NB4 (cell line): Measurements from ENCODE around the gene LYSMD1.
"Not testable (repeated sequence)": the region's sequence is repeated elsewhere in the genome, so short reads cannot be mapped to it uniquely, and the experiment has no call there.

Experiments
- DNase-seq: peaks from one replicate; pipeline ENCODE4 v3.0.0; 2010; ENCODE audit warnings: low read depth
- H3K4me3 ChIP-seq: one replicate; pipeline ENCODE4 v1.5.1; 2011; ENCODE audit warnings: mild to moderate bottlenecking, low read depth, low read length, moderate library complexity
- MAX ChIP-seq: IDR thresholded peaks from 2 replicates; pipeline ENCODE4 v1.6.1; 2011; ENCODE audit warnings: low read depth, low read length
- MYC ChIP-seq: IDR thresholded peaks from 2 replicates; pipeline ENCODE4 v1.6.1; 2011; ENCODE audit warnings: low read depth, low read length
- POLR2A ChIP-seq: IDR thresholded peaks from 2 replicates; pipeline ENCODE4 v1.6.1; 2011; ENCODE audit warnings: mild to moderate bottlenecking; ENCODE audit not compliant: insufficient read length; ENCODE audit errors: extremely low read depth
- TF ChIP-seq, protein P1 (sequence below): IDR thresholded peaks from one replicate; pipeline ENCODE4 v1.5.1; 2012; ENCODE audit warnings: low read depth, low read length

Gene LYSMD1

DNA sequence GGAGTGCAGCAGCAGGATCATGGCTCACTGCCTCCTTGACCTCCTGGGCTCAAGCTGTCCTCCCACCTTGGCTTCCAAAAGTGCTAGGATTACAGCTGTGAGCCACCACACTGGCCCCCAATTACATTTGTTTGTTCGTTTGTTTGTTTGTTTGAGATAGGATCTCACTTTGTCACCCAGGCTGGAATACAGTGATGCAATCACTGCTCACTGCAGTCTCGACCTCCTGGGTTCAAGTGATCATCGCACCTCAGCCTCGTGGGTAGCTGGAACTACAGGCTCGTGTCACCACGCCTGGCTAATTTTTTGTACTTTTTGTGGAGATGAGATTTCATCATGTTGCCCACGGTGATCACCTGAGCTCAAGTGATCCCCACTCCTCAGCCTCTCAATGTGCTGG is 26.3 kb upstream of the LYSMD1 start:
- TF ChIP-seq MYC: no peak
- TF ChIP-seq, protein P1, sequence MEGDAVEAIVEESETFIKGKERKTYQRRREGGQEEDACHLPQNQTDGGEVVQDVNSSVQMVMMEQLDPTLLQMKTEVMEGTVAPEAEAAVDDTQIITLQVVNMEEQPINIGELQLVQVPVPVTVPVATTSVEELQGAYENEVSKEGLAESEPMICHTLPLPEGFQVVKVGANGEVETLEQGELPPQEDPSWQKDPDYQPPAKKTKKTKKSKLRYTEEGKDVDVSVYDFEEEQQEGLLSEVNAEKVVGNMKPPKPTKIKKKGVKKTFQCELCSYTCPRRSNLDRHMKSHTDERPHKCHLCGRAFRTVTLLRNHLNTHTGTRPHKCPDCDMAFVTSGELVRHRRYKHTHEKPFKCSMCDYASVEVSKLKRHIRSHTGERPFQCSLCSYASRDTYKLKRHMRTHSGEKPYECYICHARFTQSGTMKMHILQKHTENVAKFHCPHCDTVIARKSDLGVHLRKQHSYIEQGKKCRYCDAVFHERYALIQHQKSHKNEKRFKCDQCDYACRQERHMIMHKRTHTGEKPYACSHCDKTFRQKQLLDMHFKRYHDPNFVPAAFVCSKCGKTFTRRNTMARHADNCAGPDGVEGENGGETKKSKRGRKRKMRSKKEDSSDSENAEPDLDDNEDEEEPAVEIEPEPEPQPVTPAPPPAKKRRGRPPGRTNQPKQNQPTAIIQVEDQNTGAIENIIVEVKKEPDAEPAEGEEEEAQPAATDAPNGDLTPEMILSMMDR: no peak
- no peak for TF ChIP-seq POLR2A
- no peak for TF ChIP-seq MAX
- DNase-seq: no peak
- no peak overlapping the region for H3K4me3 ChIP-seq

DNA sequence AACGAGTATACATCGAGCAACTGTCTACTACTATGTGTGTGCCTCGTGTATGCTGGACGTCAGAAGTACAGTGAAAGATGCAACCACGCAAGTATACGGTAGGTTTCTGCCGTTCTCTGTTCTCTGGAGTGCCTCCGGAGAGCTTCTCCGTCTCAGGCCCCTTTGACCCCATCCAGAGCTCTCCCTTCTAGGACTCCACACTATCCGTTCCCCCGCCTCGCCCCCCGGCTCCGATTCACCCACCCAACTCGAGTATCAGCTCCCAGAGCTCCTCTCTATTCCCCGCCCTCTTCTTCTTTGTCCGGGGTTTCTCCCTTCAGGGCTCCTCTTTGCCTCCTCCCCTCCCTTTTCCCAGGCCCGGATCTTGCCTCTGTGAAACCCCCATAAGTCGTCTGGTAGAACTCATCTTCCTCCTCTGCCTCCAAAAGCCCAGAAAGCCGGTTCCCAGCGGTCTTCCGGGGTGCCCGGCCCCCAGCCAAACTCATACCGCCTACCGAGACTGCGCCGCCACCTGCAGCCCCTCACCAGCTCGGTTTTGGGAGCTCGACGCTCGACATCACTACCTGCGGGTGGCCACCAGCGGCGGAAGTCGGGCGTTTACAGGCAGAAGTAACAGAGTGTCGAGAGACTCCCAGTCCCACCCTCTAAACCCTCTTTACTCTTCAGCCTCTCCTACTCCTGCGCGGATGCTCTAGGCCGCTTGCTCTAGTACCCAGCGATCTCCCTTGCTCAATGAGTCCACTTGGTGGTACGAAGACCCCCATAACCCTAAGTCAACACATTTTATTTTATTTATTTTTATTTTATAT is 24.1 kb upstream of the LYSMD1 start, which contains the start of gene VPS72:
Gene VPS72 (minus strand): TSS at position 561 of the 809 bp plus-strand sequence. CDS start 76 bp downstream, at position 485.
- TF ChIP-seq MAX: peak; percentile 52
- TF ChIP-seq MYC: peak; percentile 22; the same call in 1 of the 2 replicates
- TF ChIP-seq, protein P1: no peak
- peak; percentile 72 for TF ChIP-seq POLR2A
- peak within 1 kb of the TSS; percentile 96 for H3K4me3 ChIP-seq
- peak; percentile 93 for DNase-seq

- peak overlapping the region; percentile 96 for H3K4me3 ChIP-seq
- not testable (repeated sequence) for DNase-seq
Observed at GRCh38 chr1:151188667-151189066, 23.0 kb upstream of the LYSMD1 start.

DNA sequence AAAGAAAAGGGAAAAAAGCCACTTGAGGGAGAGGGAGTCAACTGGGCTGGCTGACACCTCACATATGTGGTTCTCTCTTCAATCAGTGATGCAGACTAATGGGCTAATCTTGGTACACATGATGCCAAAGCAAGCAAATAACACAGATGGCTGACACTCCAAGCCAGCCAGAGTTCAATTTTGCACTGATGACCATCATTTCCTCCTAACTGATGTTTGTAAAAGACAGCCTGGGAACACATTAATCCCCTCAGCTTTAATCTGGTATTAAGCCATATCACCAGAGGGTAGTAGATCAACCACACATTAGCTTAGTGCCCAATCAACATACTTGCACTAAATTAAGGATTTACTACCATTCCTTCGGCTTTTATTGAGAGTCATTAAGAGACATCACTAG is 21.5 kb upstream of the LYSMD1 start:
- H3K4me3 ChIP-seq: no peak overlapping the region
- no peak for DNase-seq

DNA sequence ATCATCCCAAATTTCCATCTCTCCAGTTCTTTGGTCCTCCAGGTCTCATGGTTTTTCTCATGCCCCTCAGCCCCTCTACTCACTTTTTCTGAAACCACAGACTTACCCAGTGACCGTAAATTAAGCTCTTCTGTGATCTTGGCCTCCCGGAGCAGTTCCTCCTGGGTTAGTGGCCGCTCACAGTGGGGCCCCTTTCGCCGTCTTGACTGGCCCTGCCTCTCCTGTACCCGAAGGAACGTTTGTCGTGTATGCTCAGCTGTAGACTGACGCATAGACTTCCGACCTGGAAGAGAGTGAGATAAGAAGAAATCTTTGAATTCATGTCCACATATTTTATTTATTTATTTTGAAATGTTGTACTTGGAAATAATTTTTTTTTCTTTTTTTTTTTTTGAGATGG is 18.5 kb upstream of the LYSMD1 start:
- H3K4me3 ChIP-seq: no peak overlapping the region
- TF ChIP-seq MAX (no peak), MYC (no peak), POLR2A (no peak)
- TF ChIP-seq, protein P1: no peak
- no peak for DNase-seq

More for the DNA sequence above, 21.5 kb upstream of the LYSMD1 start:
- TF ChIP-seq POLR2A: no peak
- TF ChIP-seq, protein P1: no peak
- TF ChIP-seq MAX: no peak
- no peak for TF ChIP-seq MYC

GRCh38 chr1:151176514-151177045 is 10.9 kb upstream of the LYSMD1 start:
- TF ChIP-seq, protein P1: no peak
- TF ChIP-seq POLR2A (no peak), MAX (no peak), MYC (no peak)
- no peak overlapping the region for H3K4me3 ChIP-seq
- DNase-seq: no peak
